BLaER1 (cell line): ENCODE data around the gene LYAR.
"Not testable (repeated sequence)": the region's sequence is repeated elsewhere in the genome, so short reads cannot be mapped to it uniquely, and the experiment has no call there.

Source experiments
- H3K27ac ChIP-seq: shearing (Covaris generic); formaldehyde crosslinking; 2 replicates; pipeline ENCODE4 v1.8.1; 2022
- H3K27me3 ChIP-seq: shearing (Covaris generic); formaldehyde crosslinking; 2 replicates; pipeline ENCODE4 v1.8.1; 2022
- H3K36me3 ChIP-seq: shearing (Covaris generic); formaldehyde crosslinking; 2 replicates; pipeline ENCODE4 v1.8.1; 2022
- H3K4me1 ChIP-seq: shearing (Covaris generic); formaldehyde crosslinking; 2 replicates; pipeline ENCODE4 v1.8.1; 2022
- H3K4me2 ChIP-seq: shearing (Covaris generic); formaldehyde crosslinking; 2 replicates; pipeline ENCODE4 v1.8.1; 2022
- H3K4me3 ChIP-seq: shearing (Covaris generic); formaldehyde crosslinking; 2 replicates; pipeline ENCODE4 v1.8.1; 2022
- H3K9ac ChIP-seq: shearing (Covaris generic); formaldehyde crosslinking; 2 replicates; pipeline ENCODE4 v1.8.1; 2022
- H3K9me3 ChIP-seq: shearing (Covaris generic); formaldehyde crosslinking; 2 replicates; pipeline ENCODE4 v1.8.1; 2022
- H4K20me1 ChIP-seq: shearing (Covaris generic); formaldehyde crosslinking; 2 replicates; pipeline ENCODE4 v1.8.1; 2022
- Cebpa-rat ChIP-seq: shearing (Covaris generic); IDR thresholded peaks from 2 replicates; pipeline ENCODE4 v1.8.1; 2022

Gene LYAR

DNA sequence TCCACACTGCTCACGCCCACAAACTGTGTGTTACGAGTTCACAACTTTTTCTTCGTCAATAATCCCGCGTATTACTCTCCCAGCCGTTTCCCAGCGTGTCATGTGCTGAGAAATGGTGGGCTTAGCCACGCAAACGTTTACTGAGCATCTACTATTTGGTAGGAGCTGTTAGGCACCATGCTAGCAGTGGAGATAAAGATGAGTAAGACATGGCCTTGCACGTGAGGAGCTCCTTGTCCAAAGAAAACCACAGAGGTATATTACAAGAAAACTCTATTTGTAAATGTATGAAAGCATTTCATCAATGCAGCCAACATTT lies 41.1 kb downstream of the LYAR start:
- H3K4me3 ChIP-seq = peak overlapping the region; percentile 79
- TF ChIP-seq Cebpa-rat = no peak
- H3K4me2 ChIP-seq = peak overlapping the region; percentile 78
- H3K9me3 ChIP-seq = peaks cover 7% of the 10 kb centered on the region; the same call in 1 of the 2 replicates
- H4K20me1 ChIP-seq = no peaks in the 10 kb centered on the region
- H3K27ac ChIP-seq = no peak overlapping the region
- H3K36me3 ChIP-seq = peaks cover 15% of the 10 kb centered on the region; the same call in 1 of the 2 replicates
- H3K4me1 ChIP-seq = peaks cover 18% of the 10 kb centered on the region
- H3K9ac ChIP-seq = peak overlapping the region; percentile 85
- H3K27me3 ChIP-seq = peaks cover 29% of the 10 kb centered on the region

DNA sequence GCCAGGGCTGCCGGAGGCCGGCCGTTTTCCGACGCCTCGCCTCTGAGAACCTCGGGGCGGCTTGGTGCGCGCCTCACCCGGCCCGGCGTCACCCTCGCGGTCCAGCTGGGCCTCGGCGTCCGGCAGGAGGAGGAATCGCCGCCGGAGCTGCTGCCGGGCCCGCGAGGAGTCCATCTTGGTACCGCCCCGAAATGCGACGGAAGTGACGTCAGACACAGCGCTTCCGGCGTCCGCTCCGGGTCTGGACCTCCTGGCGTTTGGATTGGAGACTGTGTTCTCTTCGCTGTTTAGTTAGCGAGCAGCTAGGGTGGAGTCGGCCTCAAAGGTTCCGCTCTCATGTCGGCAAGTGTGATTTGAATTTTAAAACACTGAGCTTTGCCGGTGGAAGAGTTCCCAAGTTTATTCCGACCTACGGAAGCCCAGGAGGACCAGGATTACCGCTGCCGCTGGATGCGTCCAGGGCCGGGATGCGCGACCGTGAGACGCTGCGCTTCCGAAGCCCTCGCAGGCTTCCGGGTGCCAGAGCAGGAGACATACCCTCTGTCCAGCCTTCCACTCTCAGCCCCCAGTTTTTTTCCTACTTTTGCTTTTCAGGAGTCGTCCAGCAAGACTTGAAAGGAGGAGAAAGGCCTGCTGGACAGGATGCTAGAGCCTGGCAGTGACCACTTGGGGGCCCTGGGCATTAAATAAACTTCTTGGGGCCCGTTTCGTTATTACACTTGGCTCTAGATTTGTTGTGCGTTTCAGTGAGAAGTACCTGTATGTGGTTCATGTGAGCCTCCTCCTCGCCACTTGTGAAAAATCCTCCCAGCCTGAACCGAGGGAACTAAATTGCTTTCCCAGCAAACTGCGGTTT lies 41.7 kb downstream of the LYAR start, which contains the start of gene TMEM128:
Gene TMEM128, minus strand, starts transcription at position 195 of the 856 bp plus-strand sequence. Its CDS starts 21 bp downstream, at position 174.
- Histone ChIP-seq H3K27ac (peak within 1 kb of the TSS; percentile 85), H4K20me1 (no peaks in the 10 kb centered on the region), H3K9me3 (peaks cover 7% of the 10 kb centered on the region; the same call in 1 of the 2 replicates), H3K4me1 (peaks cover 18% of the 10 kb centered on the region), H3K4me3 (peak within 1 kb of the TSS; percentile 79), H3K4me2 (peak within 1 kb of the TSS; percentile 78), H3K36me3 (peaks cover 19% of the 10 kb centered on the region; the same call in 1 of the 2 replicates), H3K27me3 (peaks cover 29% of the 10 kb centered on the region), H3K9ac (peak within 1 kb of the TSS; percentile 85)
- TF ChIP-seq Cebpa-rat = no peak

DNA sequence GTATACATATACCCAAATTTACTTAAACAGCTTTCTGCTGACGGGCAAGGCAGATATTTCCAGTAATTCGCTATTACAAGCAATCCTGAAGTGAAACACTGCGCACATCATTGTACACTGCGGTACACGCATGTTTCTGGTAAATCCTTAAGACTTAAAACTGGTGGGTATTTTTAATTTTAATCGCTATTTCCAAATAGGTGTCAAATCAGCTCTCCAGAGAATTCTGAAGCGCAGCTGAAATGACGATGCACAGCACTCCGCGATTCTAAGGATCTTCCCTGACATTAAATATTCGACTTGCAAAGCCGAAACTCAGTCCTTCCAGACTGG lies 42.3 kb downstream of the LYAR start:
- no peak for TF ChIP-seq Cebpa-rat
- Histone ChIP-seq H3K4me2 (peak overlapping the region; percentile 78), H3K36me3 (peaks cover 19% of the 10 kb centered on the region; the same call in 1 of the 2 replicates), H4K20me1 (no peaks in the 10 kb centered on the region), H3K4me1 (peaks cover 18% of the 10 kb centered on the region), H3K27me3 (peaks cover 29% of the 10 kb centered on the region), H3K9me3 (peaks cover 7% of the 10 kb centered on the region; the same call in 1 of the 2 replicates), H3K4me3 (peak overlapping the region; percentile 79), H3K27ac (peak overlapping the region; percentile 85), H3K9ac (peak overlapping the region; percentile 85)

DNA sequence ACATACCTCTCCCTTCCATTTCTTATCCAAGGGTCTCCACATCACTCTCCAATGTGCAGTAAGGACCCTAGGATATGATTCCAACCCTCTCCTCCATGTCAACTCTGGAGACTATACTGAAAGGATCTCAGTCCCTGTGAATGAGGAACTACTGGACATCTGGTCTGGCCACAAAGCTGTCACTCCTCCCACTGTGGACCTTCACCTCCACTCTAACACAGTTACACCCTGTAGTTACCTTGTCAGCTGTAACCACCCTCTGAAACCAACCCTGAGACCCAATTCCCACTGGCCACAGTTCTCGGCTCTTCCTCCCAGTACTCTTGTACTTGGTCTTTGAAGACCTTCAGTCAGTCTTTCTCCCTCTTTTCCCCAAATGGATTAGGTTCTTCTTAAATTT lies 44.8 kb downstream of the LYAR start:
- H3K36me3 ChIP-seq = peaks cover 35% of the 10 kb centered on the region; the same call in 1 of the 2 replicates
- no peak for TF ChIP-seq Cebpa-rat
- H3K9me3 ChIP-seq = peaks cover 7% of the 10 kb centered on the region; the same call in 1 of the 2 replicates

DNA sequence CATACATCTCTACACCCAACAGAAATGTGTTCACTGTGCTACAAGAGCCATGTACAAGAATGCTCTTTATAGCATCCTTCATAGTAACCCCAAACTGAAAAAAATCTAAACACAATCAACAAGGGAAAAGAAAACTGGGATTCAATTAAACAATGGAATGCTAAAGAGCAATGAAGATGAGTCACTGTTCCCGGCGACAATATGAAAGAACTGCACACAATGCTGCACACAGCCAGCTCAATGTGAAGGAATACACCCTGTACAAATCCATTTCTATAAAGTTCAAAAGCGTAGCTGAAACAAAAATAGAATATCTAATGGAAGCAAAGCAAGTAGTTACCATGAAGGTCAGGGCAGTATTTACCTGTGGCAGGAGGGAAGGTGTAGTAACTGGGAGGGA lies 50.4 kb downstream of the LYAR start:
- H3K27me3 ChIP-seq, H4K20me1 ChIP-seq, H3K9ac ChIP-seq, H3K27ac ChIP-seq, H3K4me1 ChIP-seq, H3K9me3 ChIP-seq, H3K4me3 ChIP-seq, H3K4me2 ChIP-seq: not testable (repeated sequence)
- peaks cover 32% of the 10 kb centered on the region; the same call in 1 of the 2 replicates for H3K36me3 ChIP-seq

More for the DNA sequence above, 44.8 kb downstream of the LYAR start:
- Histone ChIP-seq H3K27ac (no peak overlapping the region), H3K4me3 (no peak overlapping the region), H3K9ac (no peak overlapping the region), H4K20me1 (no peaks in the 10 kb centered on the region), H3K4me2 (no peak overlapping the region), H3K27me3 (peaks cover 29% of the 10 kb centered on the region), H3K4me1 (peaks cover 18% of the 10 kb centered on the region)

DNA sequence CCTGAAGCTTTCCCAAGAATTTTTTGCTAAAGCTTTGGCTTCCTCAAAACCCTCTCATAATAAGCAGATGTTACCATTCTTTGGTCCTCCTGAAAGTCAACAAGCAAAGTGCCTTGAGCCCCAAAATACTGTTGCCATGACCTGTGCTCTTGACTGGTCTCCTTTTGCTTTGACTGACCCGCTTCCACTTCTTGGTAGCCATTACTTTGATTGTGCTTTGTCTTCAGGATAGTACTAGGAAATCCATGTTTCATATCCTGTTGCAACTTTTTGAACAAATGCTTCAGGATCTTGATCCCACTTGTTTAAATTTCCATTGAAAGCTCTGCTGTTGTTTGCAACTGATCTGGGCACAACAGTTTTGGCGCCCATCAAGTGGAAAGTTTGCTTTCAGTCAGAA lies 56.3 kb downstream of the LYAR start:
- H3K9me3 ChIP-seq = peaks cover 14% of the 10 kb centered on the region
- TF ChIP-seq Cebpa-rat = no peak
- no peaks in the 10 kb centered on the region for H4K20me1 ChIP-seq
- no peak overlapping the region for H3K4me3 ChIP-seq
- H3K27me3 ChIP-seq = no peaks in the 10 kb centered on the region
- no peak overlapping the region for H3K4me2 ChIP-seq
- 0 out of 2 replicates have a peak, but pooled peaks cover 3% of the 10 kb centered on the region for H3K36me3 ChIP-seq
- H3K4me1 ChIP-seq = no peaks in the 10 kb centered on the region
- no peak overlapping the region for H3K27ac ChIP-seq
- no peak overlapping the region for H3K9ac ChIP-seq

DNA sequence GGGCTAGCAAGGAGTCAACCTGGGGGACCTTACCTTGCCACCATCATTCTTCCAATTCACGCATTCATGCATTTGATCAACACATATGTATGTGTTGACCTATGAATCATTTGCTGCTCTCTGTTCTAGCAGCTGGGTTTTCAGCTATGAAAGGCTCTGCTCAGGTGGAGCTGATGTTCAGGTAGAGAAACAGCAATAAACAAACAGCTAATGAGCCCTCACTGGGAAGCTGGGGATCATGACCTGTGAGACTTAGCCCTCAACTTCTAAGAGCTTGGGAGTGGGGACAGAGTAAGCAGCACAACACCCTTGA lies 61.6 kb downstream of the LYAR start:
- no peaks in the 10 kb centered on the region for H3K4me1 ChIP-seq
- H3K4me3 ChIP-seq = no peak overlapping the region
- H3K4me2 ChIP-seq = no peak overlapping the region
- H3K9me3 ChIP-seq = peaks cover 22% of the 10 kb centered on the region
- no peaks in the 10 kb centered on the region for H4K20me1 ChIP-seq
- no peaks in the 10 kb centered on the region for H3K27me3 ChIP-seq
- no peak overlapping the region for H3K9ac ChIP-seq
- H3K36me3 ChIP-seq = no peaks in the 10 kb centered on the region
- H3K27ac ChIP-seq = no peak overlapping the region
- no peak for TF ChIP-seq Cebpa-rat

DNA sequence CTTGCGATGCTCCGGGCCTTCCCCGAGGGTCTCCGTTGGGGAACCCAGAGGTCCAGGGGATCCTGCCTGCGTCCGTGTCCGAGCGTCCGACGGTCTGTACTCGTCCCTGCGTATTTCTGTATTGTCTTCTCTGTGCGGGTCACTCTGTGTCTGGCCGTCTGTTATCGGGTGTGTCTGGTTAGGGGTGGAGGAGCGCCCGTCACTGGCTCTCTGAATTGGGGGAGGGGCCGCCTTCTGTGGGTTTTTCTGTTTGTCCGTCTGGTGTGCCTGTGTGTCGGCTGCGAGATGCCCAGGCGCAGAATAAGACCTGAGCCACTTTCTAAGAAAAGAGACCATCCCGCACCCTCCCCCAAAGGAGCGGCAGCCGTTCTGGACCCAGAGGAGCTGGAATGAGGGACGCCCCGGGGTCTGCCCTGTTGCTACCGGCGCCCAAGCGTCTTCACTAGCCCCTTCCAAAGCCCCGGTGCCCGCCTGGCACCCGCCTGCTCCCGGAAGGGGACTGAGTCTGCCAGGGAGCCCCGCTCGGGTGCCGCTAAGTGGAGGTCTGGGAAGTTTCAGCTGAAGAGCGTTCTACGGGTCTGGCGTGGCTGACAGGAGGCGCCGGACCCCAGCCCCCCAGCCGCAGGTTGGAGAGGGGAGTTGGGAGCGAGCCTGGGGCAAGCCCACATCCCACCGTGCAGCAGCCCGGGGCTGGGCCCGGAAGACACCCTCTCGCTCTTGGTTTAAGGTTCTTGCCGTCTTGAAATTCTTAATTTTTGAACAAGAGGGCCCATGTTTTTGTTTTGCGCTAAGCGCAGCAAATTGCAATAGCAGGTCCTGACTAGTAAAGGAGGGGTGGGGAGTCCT lies 62.2 kb downstream of the LYAR start:
- no peak overlapping the region for H3K9ac ChIP-seq
- no peaks in the 10 kb centered on the region for H3K27me3 ChIP-seq
- no peak overlapping the region for H3K4me2 ChIP-seq
- H4K20me1 ChIP-seq = no peaks in the 10 kb centered on the region
- no peak for TF ChIP-seq Cebpa-rat
- no peak overlapping the region for H3K4me3 ChIP-seq
- H3K9me3 ChIP-seq = peaks cover 18% of the 10 kb centered on the region
- no peaks in the 10 kb centered on the region for H3K36me3 ChIP-seq
- H3K27ac ChIP-seq = no peak overlapping the region
- H3K4me1 ChIP-seq = no peaks in the 10 kb centered on the region

DNA sequence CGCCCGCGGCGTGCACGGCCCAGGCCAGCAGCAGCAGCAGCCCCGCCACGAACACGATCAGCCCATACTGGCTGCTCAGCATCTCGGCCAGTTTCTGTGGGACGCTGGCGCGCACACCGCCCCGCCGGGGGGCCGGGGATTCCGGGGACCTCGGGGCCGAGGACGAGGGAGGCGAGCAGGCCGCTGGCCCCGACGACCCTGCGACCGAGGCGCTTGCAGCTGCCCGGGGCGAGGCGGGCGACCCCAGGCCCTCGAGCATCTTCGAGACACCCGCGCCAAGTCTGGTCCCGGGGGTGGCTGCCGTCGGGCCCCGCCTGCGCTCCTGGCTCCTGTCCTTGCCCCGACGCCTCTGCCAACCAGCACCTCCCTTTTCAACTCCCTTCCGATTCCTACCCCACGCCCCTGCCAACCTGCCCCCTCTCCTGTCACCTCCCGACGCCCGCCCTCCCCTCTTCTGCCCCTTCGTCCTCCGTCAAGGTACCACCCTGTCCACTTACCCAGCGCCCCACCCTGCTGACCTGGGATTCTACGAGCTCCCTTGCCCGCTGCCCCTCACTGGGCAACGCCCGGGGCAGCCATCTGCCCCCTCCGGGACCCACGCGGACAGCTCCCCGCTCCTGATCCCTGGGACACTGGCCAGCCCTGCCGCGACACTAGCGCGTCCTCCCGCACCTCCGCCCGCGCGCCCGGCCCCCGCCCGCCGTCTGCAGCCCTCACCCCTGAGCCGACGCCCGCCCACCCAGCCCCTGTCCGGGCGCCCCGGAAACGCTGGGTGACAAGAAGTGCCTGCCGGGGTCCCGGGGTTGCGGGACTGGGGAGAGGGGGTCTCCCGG lies 63.1 kb downstream of the LYAR start, which contains the start of gene OTOP1:
Gene OTOP1, minus strand, starts transcription at position 324 of the 833 bp plus-strand sequence. Its CDS starts 65 bp downstream, at position 259.
- H3K27ac ChIP-seq = no peak within 1 kb of the TSS
- no peak within 1 kb of the TSS for H3K9ac ChIP-seq
- H3K4me3 ChIP-seq = no peak within 1 kb of the TSS
- no peak within 1 kb of the TSS for H3K4me2 ChIP-seq
- no peak for TF ChIP-seq Cebpa-rat
- peaks cover 16% of the 10 kb centered on the region for H3K9me3 ChIP-seq
- no peaks in the 10 kb centered on the region for H3K36me3 ChIP-seq
- no peaks in the 10 kb centered on the region for H4K20me1 ChIP-seq
- H3K4me1 ChIP-seq = no peaks in the 10 kb centered on the region
- no peaks in the 10 kb centered on the region for H3K27me3 ChIP-seq
